ENCODE measurements around the gene ZRANB2.

DNA sequence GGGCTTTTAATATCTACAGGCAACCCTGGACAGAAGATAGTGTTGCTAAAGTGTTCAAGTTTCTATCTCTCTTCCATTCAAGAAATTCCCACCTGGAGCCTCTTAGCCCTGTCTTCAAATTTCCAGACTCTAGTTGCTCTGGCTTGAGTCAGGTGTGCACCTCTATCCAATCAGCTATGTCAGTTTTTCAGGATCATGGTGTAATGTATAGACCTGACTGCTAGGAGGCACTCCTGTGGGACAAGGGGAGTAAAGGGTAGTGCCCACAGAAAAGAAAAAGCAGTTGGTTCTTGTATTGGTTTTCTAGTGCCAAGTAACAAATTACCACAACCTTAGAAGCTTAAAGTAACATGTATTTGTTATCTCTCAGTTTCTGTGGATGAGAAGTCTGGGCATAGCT is 6.2 kb upstream of the ZRANB2 start:
- TF ChIP-seq YY1 (IDR thresholded peaks at IDR 0.05) (no peak), GABPA (IDR thresholded peaks at IDR 0.05 in 1 of 2, conservative IDR thresholded peaks at IDR 0.05 in 1 of 2) (no peak), RXRA (IDR thresholded peaks at IDR 0.05) (no peak)
- TF ChIP-seq, protein P1, sequence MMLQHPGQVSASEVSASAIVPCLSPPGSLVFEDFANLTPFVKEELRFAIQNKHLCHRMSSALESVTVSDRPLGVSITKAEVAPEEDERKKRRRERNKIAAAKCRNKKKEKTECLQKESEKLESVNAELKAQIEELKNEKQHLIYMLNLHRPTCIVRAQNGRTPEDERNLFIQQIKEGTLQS (IDR thresholded peaks at IDR 0.05), result no peak
- TF ChIP-seq, protein P2, sequence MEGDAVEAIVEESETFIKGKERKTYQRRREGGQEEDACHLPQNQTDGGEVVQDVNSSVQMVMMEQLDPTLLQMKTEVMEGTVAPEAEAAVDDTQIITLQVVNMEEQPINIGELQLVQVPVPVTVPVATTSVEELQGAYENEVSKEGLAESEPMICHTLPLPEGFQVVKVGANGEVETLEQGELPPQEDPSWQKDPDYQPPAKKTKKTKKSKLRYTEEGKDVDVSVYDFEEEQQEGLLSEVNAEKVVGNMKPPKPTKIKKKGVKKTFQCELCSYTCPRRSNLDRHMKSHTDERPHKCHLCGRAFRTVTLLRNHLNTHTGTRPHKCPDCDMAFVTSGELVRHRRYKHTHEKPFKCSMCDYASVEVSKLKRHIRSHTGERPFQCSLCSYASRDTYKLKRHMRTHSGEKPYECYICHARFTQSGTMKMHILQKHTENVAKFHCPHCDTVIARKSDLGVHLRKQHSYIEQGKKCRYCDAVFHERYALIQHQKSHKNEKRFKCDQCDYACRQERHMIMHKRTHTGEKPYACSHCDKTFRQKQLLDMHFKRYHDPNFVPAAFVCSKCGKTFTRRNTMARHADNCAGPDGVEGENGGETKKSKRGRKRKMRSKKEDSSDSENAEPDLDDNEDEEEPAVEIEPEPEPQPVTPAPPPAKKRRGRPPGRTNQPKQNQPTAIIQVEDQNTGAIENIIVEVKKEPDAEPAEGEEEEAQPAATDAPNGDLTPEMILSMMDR (IDR thresholded peaks at IDR 0.05; ENCODE audit: low read depth, low read length, missing input control), result no peak

Measured in liver (tissue), 3 donors.